Measurements from ENCODE around the gene CDCA4. TPM values are rescaled to one million over a fixed set of nuclear protein-coding genes. Genes with fewer than 3 reads are reported as not detected.
"Not testable (repeated sequence)": the region's sequence is repeated elsewhere in the genome, so short reads cannot be mapped to it uniquely, and the experiment has no call there.

The CDCA4 gene
- total RNA-seq, 2 experiments from 2014 or later = 59.4 to 63.5 TPM

DNA sequence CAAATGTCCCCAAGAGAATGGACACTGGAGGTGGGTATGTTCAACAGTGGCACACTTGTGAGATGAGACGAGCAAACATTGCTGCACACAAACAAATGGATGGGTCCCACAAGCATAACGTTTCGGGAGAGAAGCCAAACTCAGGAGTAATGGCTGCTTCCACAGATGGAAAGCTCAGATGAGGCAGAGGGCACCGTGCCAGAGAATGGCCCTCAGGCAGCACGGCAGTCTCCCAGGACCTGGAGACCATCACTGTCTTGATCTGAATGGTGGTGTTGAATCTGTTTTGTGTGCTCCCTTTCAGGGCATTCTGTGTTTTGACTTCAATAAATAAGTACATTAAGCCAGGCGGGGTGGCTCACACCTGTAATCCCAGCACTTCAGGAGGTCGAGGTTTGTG, 8.5 kb upstream of the CDCA4 start:
- no peak overlapping the region for H3K27ac Mint-ChIP-seq
- intact Hi-C loops (cut with micrococcal nuclease) = no loop called here
- peaks cover 3% of the 10 kb centered on the region for H3K27me3 Mint-ChIP-seq
- ATAC-seq (no peak), DNase-seq (no peak)
- POLR2A ChIA-PET = interaction anchor here (0.7 to 1.6 kb wide), 3 partner anchors 10 to 1135 kb away, joined by 3 to 4 read pairs (median 3); no protein-coding TSS in a partner anchor
- peaks cover 2% of the 10 kb centered on the region for H3K9me3 Mint-ChIP-seq
- H3K4me1 Mint-ChIP-seq (ENCODE audit: low read depth) = peaks cover 34% of the 10 kb centered on the region
- H3K36me3 Mint-ChIP-seq (ENCODE audit: low read depth) = no peaks in the 10 kb centered on the region
- CTCF ChIA-PET = interaction anchor here (1.5 to 6.0 kb wide), 3 partner anchors 13 to 57 kb away, joined by 4 to 51 read pairs (median 4); no protein-coding TSS in a partner anchor
- H3K4me3 Mint-ChIP-seq = no peak overlapping the region
- TF ChIP-seq, protein P1, sequence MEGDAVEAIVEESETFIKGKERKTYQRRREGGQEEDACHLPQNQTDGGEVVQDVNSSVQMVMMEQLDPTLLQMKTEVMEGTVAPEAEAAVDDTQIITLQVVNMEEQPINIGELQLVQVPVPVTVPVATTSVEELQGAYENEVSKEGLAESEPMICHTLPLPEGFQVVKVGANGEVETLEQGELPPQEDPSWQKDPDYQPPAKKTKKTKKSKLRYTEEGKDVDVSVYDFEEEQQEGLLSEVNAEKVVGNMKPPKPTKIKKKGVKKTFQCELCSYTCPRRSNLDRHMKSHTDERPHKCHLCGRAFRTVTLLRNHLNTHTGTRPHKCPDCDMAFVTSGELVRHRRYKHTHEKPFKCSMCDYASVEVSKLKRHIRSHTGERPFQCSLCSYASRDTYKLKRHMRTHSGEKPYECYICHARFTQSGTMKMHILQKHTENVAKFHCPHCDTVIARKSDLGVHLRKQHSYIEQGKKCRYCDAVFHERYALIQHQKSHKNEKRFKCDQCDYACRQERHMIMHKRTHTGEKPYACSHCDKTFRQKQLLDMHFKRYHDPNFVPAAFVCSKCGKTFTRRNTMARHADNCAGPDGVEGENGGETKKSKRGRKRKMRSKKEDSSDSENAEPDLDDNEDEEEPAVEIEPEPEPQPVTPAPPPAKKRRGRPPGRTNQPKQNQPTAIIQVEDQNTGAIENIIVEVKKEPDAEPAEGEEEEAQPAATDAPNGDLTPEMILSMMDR (IDR thresholded peaks at IDR 0.05) = no peak

DNA sequence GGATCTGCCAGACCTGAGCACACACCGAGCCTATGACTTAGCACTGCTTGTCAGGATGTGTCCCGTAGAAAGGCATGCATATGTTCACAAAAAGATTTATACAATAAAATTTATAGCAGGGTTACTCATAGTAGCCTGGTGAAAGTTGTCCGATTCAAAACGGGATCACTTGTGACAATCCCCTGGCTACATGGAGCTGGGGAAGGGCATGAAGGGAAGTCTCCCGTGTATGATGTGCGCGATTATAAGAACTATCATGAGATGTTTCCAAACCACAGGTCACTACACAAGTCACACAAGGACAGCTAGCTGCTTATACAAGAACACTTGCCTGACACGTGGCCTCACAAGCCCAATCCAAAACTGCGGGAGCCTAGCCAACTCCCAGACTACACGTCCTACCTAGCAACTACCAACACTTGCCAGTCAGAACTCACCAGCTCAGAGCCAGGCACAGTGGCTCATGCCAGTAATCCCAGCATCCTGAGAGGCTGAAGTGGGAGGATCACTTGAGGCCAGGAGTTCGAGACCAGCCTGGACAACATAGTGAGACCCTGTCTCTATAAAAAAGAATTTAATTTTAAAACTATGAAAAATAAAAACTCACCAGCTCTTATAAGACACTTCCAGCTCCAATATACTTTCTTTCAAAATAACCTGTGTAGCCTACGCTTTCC, 7.5 kb upstream of the CDCA4 start:
- no peak for ATAC-seq
- intact Hi-C loops (cut with micrococcal nuclease) = no loop called here
- no peak overlapping the region for H3K27ac Mint-ChIP-seq
- peaks cover 37% of the 10 kb centered on the region for H3K4me1 Mint-ChIP-seq (ENCODE audit: low read depth)
- no peak overlapping the region for H3K4me3 Mint-ChIP-seq
- no peaks in the 10 kb centered on the region for H3K9me3 Mint-ChIP-seq
- TF ChIP-seq, protein P1 (IDR thresholded peaks at IDR 0.05) = no peak
- no peak for DNase-seq
- H3K27me3 Mint-ChIP-seq = no peaks in the 10 kb centered on the region
- CTCF ChIA-PET = interaction anchor here (1.2 to 6.0 kb wide), 5 partner anchors 10 to 58 kb away, joined by 3 to 51 read pairs (median 4); no protein-coding TSS in a partner anchor
- POLR2A ChIA-PET = interaction anchor here (0.8 to 1.6 kb wide), 2 partner anchors 9 kb away, joined by 3 to 4 read pairs; no protein-coding TSS in a partner anchor
- H3K36me3 Mint-ChIP-seq (ENCODE audit: low read depth) = no peaks in the 10 kb centered on the region

DNA sequence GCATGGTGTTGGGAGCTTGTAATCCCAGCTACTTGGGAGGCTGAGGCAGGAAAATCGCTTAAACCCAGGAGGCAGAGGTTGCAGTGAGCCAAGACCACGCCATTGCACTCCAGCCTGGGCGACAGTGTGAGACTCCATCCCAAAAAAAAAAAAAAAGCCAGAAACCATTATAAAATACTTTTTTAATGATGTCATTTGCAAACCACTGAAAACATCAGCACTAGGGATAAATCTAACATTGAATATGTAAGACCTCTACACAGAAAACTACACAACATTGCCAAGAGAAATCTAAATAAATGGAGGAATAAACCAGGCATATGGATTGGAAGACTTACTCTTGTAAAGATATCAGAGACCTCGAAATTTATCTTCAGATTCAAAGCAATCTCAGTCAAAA, 6.8 kb upstream of the CDCA4 start:
- Mint-ChIP-seq H3K4me1 (ENCODE audit: low read depth) (peaks cover 38% of the 10 kb centered on the region), H3K27ac (peak overlapping the region; percentile 67)
- POLR2A ChIA-PET = interaction anchor here (1.0 kb wide), 1 partner anchor 9 kb away, joined by 3 read pairs; no protein-coding TSS in a partner anchor
- intact Hi-C loops (cut with micrococcal nuclease); ATAC-seq; DNase-seq; H3K36me3 Mint-ChIP-seq (ENCODE audit: low read depth); H3K9me3 Mint-ChIP-seq; H3K27me3 Mint-ChIP-seq; H3K4me3 Mint-ChIP-seq: not testable (repeated sequence)
- CTCF ChIA-PET = interaction anchor here (1.2 to 6.0 kb wide), 4 partner anchors 11 to 25 kb away, joined by 3 to 51 read pairs (median 4); no protein-coding TSS in a partner anchor

DNA sequence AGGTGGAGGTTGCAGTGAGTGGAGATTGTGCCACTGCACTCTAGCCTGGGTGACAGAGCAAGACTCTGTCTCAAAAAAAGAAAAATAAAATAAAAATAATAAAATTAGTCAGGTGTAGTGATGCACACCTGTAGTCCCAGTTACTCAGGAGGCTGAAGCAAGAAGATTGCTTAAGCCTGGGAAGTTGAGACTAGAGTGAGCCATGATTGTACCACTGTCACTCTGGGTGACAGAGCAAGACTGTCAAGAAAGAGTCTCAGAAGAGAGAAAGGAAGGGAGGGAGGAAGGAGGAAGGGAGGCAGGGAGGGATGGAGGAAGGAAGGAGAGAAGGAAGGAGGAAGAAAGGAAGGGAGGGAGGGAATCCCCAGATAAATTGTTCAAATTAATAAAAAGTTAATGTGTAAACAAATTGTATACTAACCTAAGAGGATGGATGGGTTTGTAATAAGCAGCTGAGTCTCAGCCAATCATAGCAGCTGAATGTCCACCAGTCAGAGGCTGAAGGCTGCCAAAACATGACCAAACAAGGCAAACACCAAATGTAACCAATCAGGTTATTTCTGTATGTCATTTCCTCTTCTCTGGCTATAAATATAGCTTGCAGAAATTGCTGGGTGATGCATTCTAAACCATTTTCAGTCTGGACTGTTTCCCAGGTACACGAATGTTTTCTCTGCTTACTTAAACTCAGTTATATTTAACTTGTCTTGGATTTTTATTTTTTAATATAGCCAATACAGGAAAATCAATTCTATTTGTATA, 6.1 kb upstream of the CDCA4 start:
- H3K9me3 Mint-ChIP-seq = no peaks in the 10 kb centered on the region
- ChIA-PET CTCF (interaction anchor here (1.2 to 6.0 kb wide), 4 partner anchors 12 to 45 kb away, joined by 3 to 51 read pairs (median 4); no protein-coding TSS in a partner anchor), POLR2A (interaction anchor here (1.0 to 1.8 kb wide), 3 partner anchors 9 to 17 kb away, joined by 3 to 5 read pairs (median 4); no protein-coding TSS in a partner anchor)
- intact Hi-C loops (cut with micrococcal nuclease) = no loop called here
- H3K4me3 Mint-ChIP-seq = no peak overlapping the region
- H3K4me1 Mint-ChIP-seq (ENCODE audit: low read depth) = peaks cover 41% of the 10 kb centered on the region
- no peaks in the 10 kb centered on the region for H3K36me3 Mint-ChIP-seq (ENCODE audit: low read depth)
- ATAC-seq (no peak), DNase-seq (no peak)
- TF ChIP-seq, protein P1 (IDR thresholded peaks at IDR 0.05) = no peak
- no peaks in the 10 kb centered on the region for H3K27me3 Mint-ChIP-seq
- peak overlapping the region; percentile 72 for H3K27ac Mint-ChIP-seq

DNA sequence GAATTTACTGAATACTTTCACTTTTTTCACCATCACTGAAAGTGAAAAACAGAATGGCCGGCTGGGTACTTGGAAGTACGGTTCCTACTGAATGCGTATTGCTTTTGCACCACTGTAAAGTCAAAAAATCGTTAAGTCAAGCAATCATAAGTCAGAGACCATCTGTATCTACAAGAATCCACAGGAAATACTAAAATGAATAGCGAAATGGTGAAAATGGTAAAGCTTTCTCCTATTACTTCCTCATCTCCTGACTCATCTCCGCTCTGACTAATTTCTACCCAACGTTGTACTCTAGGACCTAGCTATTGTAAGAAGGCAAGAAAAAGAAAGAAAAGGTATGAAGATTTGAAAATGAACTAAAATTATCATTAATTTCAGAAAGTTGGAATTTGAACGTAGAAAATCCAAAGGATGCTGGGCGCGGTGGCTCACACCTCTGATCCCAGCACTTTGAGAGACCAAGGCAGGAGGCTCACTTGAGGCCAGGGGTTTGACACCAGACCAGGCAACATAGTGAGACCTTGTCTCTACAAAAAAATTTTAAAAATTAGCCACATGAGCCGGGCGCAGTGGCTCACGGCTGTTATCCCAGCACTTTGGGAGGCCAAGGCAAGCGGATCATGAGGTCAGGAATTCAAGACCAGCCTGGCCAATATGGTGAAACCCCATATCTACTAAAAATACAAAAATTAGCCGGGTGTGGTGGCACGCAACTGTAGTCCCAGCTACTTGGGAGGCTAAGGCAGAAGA, 5.3 kb upstream of the CDCA4 start:
- peak; percentile 42 for DNase-seq
- H3K27ac Mint-ChIP-seq = peak overlapping the region; percentile 85
- intact Hi-C loops (cut with micrococcal nuclease) = no loop called here
- H3K4me3 Mint-ChIP-seq = no peak overlapping the region
- POLR2A ChIA-PET = interaction anchor here (0.7 to 1.8 kb wide), 5 partner anchors 8 to 72 kb away, joined by 3 to 5 read pairs (median 3); no protein-coding TSS in a partner anchor
- no peaks in the 10 kb centered on the region for H3K27me3 Mint-ChIP-seq
- TF ChIP-seq, protein P1 (IDR thresholded peaks at IDR 0.05) = no peak
- H3K9me3 Mint-ChIP-seq = no peaks in the 10 kb centered on the region
- peak; percentile 13 for ATAC-seq
- H3K4me1 Mint-ChIP-seq (ENCODE audit: low read depth) = peaks cover 45% of the 10 kb centered on the region
- CTCF ChIA-PET = interaction anchor here (0.6 to 6.0 kb wide), 3 partner anchors 19 to 92 kb away, joined by 3 to 51 read pairs (median 5); no protein-coding TSS in a partner anchor
- peaks cover 5% of the 10 kb centered on the region for H3K36me3 Mint-ChIP-seq (ENCODE audit: low read depth)
